HG02870 (cell line): ENCODE measurements around the gene EGFLAM.
"Not testable (repeated sequence)": the region's sequence is repeated elsewhere in the genome, so short reads cannot be mapped to it uniquely, and the experiment has no call there.

Source experiments
- ATAC-seq: cut with Tn5 transposase; IDR thresholded peaks from one replicate; pipeline ENCODE4 v1.9.1; 2021; ENCODE audit warnings: mild to moderate bottlenecking, moderate library complexity; ENCODE audit not compliant: unreplicated experiment

The EGFLAM gene

GRCh38 chr5:38323645-38324295 is 65.4 kb downstream of the EGFLAM start:
- no peak for ATAC-seq

DNA sequence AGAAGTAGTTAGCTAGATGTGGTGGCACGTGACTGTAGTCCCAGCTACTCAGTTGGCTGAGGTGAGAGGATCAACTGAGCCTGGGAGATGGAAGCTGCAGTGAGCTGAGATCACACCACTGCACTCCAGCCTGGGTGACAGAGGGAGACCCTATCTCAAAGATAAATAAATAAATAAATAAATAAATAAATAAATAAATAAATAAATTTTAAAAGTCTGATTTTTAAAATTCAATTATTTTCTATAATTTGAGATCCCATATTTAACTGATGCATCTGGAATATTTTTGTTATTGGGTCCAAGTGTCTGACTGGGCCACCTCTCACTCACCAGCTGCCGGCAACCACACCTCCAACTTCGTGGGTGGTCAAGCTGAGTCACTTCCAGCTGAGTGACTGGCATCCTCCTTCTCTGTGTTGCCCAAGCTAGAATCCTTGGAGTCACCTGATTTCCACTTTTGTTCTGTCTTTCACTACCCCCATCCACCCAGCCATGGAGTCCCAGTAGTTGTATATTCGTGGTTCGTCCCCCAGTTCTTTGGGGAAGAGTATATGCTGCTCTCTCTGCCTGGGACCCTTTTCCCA is 70.9 kb downstream of the EGFLAM start:
- no peak for ATAC-seq

GRCh38 chr5:38330207-38330606 is 71.8 kb downstream of the EGFLAM start:
- ATAC-seq: no peak

GRCh38 chr5:38331831-38332230 is 73.5 kb downstream of the EGFLAM start:
- no peak for ATAC-seq

DNA sequence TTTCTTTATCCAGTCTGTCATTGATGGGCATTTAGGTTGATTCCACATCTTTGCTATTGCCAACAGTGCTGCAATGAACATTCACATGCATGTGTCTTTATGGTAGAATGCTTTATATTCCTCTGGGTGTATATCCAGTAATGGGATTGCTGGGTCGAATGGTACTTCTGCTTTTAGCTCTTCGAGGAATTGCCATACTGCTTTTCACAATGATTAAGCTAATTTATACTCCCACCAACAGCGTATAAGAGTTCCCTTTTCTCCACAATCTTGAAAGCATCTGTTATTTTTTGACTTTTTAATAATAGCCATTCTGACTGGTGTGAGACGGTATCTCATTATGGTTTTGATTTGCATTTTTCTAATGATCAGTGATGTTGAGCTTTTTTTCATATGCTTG is 74.8 kb downstream of the EGFLAM start:
- not testable (repeated sequence) for ATAC-seq

DNA sequence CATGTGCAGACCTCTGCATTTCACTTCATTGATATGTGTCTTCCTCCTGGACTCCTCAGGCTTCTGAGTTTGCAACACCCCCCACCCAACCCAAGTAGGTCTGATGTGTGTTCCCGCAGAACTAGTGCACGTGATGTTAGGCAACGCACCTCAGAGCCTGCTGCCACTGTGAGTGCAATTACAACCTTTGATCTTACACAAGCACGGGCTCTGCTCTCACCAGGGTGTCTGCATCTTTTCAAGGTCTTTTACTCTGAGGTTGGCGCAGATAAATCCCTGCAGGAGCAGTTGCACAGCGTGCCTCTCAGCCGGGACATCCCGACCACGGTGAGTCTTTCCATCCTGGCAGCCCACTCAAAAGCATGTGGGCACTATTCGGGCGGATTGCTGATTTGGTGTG is 80.1 kb downstream of the EGFLAM start:
- no peak for ATAC-seq

- no peak for ATAC-seq
Measured at GRCh38 chr5:38339446-38339845, 81.1 kb downstream of the EGFLAM start.

GRCh38 chr5:38341056-38341455 is 82.7 kb downstream of the EGFLAM start:
- no peak for ATAC-seq

DNA sequence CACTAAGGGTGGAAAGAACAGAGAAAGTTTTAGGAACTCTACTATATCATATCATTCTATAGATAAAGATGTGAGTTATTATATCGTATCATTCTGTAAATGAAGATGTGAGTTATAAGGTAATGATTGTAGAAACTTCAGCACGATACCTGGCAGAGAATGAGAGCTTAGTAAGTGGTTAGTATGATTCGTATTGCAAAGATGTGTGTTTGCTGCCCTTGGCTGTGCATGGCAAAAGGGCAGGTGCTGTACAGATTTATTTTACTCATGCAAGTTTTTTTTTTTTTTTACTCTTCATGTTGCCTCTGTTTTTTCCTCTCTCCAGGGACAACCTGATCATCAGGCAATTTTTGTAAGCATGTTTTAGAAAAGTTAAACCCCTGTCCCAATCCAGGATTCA is 83.3 kb downstream of the EGFLAM start:
- ATAC-seq: no peak

DNA sequence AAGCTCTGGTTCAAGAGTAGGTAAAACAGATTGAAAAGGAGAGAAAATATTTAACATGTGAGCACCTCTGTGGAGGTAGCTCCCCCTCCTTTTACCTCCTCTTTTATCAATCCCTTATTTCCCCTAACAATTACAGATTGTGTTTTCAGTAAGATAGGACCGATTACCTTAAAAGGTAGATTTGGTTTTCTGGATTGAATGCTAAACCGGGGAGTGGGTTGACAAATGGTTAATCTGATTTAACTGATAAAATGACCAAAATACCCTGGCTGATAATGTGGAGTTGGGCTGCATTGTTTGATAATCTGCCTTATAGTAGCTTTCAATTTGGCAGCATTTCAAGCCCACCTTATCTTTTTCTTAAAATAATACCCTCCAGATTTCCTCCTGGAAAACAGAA is 83.9 kb downstream of the EGFLAM start:
- no peak for ATAC-seq

GRCh38 chr5:38344891-38345290 is 86.5 kb downstream of the EGFLAM start:
- no peak for ATAC-seq

- ATAC-seq: no peak
Measured at GRCh38 chr5:38346593-38346992, 88.2 kb downstream of the EGFLAM start.

- no peak for ATAC-seq
Measured at GRCh38 chr5:38347040-38347763, 88.8 kb downstream of the EGFLAM start.

DNA sequence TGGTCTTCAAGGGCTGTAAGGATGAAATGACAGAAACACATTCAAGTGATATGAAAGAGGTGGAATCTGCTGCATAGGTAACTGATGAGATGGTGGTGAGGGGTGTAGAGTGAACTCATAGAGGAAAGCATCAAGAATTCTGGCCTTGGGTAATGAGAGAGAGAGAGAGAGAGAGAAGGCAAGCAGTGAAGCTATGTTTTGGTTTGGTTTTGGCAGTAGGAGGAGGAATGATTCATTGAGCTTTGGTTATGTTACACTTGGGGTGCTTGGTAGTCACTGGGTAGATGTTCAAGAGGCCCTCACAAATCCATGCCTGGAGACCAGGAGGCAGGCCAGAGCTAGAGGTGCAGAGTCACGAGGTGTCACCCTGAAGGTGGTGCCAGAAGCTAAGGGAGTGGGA is 89.5 kb downstream of the EGFLAM start:
- ATAC-seq: no peak

DNA sequence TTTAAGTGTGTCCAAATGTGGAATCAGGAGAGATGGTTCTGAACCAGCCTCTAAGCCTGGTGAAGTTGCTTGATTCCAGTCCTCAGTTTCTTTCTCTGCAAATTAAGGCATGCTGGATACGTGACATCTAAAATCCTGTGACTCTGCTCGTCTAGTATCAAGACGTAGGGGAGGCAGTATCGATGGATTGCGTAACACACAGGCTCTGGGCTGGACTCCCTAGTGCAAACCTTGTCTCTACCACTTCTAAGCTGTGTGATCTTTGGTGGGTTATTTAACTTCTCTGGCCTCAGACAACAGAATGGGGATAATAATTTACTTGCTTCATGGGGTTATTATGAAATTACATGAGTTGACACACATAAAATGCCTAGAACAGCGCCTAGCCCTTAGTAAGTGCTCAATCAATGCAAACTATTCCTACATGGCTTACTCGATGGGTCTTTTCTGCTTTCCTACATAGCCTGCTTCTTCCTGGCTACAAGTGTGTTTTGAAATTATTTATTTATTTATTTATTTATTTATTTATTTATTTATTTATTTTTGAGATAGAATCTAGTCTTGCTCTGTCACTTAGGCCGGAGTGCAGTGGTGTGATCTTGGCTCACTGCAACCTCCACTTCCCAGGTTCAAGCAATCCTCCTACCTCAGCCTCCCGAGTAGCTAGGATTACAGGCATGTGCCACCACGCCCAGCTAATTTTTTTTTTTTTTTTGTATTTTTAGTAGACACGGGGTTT is 102.1 kb downstream of the EGFLAM start:
- ATAC-seq: no peak

DNA sequence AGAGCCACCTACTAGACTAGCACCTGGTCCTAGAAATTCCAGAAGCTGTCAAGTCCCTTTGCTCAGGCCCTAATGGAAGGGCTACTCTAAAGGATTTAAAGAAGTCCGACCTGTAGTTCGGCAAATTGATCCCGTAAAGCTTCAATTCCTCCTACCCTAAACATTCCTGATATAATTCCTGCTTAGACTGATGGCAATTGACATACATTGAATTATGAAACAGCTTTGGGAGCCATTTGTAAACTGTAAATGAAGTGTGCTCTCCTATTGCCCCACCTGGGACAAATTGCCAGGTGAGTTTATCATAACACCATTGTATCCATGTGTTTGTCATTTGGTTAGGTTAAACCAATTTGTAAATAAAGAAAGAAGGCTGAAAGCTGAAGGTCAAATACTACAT is 104.4 kb downstream of the EGFLAM start:
- no peak for ATAC-seq

GRCh38 chr5:38364825-38365224 is 106.5 kb downstream of the EGFLAM start:
- no peak for ATAC-seq

- no peak for ATAC-seq
Measured at GRCh38 chr5:38367410-38367809, 109.1 kb downstream of the EGFLAM start.

GRCh38 chr5:38367966-38368365 is 109.6 kb downstream of the EGFLAM start:
- ATAC-seq: no peak

GRCh38 chr5:38369692-38370091 is 111.3 kb downstream of the EGFLAM start:
- no peak for ATAC-seq

- ATAC-seq: no peak
Measured at GRCh38 chr5:38370358-38371100, 112.2 kb downstream of the EGFLAM start.
